Stomach (tissue), 4 donors: ENCODE results near the gene SARM1.

ENCODE experiments used
- POLR2A ChIP-seq, 4 donors: fragments of 450-650 bp; IDR thresholded peaks; one replicate each; pipeline ENCODE4 v1.6.1; 2016; ENCODE audit warnings: antibody characterized with exemption in 4 of 4, control low read depth in 2 of 4, mild to moderate bottlenecking in 1 of 4, moderate library complexity in 1 of 4
- TF ChIP-seq, protein P1 (sequence below), 7 experiments: fragments of 450-650 bp in 4 of 7; fragments of 200-600 bp in 3 of 7; sonication (generic) in 3 of 7; IDR thresholded peaks; one replicate each; pipeline ENCODE4 v1.5.1; 2016 to 2019; ENCODE audit warnings: antibody characterized with exemption in 7 of 7, control low read depth in 2 of 7, mild to moderate bottlenecking in 1 of 7

DNA sequence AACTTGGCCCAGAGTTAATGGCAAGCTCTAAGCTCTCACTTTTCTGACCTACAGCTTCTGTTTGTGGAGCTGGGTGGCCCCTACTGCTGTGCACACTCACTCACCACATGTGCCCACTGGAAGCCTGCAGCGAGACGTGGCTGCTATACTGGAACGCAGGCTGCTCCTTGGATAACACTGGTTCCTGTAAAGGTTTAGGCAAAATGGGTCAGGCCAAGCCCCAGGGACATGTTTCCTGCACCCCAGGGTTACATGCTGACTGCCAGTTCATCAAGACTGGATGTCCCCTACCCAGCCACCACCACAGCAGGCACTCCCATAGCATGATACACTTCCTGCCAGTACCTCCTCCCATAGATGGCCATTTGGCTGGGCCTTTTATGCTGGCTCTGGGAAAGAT is 22.5 kb upstream of the SARM1 start:
- TF ChIP-seq POLR2A (IDR thresholded peaks at IDR 0.05), result no peak
- TF ChIP-seq, protein P1, sequence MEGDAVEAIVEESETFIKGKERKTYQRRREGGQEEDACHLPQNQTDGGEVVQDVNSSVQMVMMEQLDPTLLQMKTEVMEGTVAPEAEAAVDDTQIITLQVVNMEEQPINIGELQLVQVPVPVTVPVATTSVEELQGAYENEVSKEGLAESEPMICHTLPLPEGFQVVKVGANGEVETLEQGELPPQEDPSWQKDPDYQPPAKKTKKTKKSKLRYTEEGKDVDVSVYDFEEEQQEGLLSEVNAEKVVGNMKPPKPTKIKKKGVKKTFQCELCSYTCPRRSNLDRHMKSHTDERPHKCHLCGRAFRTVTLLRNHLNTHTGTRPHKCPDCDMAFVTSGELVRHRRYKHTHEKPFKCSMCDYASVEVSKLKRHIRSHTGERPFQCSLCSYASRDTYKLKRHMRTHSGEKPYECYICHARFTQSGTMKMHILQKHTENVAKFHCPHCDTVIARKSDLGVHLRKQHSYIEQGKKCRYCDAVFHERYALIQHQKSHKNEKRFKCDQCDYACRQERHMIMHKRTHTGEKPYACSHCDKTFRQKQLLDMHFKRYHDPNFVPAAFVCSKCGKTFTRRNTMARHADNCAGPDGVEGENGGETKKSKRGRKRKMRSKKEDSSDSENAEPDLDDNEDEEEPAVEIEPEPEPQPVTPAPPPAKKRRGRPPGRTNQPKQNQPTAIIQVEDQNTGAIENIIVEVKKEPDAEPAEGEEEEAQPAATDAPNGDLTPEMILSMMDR (IDR thresholded peaks at IDR 0.05), result no peak
